AG04450 (cell line): ENCODE measurements around the gene STRAP. TPM values are rescaled to one million over a fixed set of nuclear protein-coding genes. Genes with fewer than 3 reads are reported as not detected.

Source experiments
- CTCF ChIA-PET: fragments of 300-600, 350-600 bp; formaldehyde crosslinking; extraction: SDS; loops from one replicate; lab custom pipeline; 2022; ENCODE audit warnings: antibody characterized with exemption, inconsistent platforms; lab: Charles Lee
- POLR2A ChIA-PET: fragments of 350-600 bp; formaldehyde crosslinking; extraction: SDS; loops from one replicate; lab custom pipeline; 2021; ENCODE audit warnings: antibody characterized with exemption, inconsistent platforms; lab: Yijun Ruan, JAX
- DNase-seq: peaks from one replicate; pipeline ENCODE4 v3.0.0-alpha.2; 2011; ENCODE audit warnings: low read depth, low spot score
- H3K27ac ChIP-seq: one replicate; pipeline ENCODE4 v1.5.1; 2012; ENCODE audit warnings: low read depth, low read length, control low read depth
- H3K27me3 ChIP-seq: one replicate; pipeline ENCODE4 v1.6.0; 2012; ENCODE audit warnings: low read length; ENCODE audit not compliant: control insufficient read depth, insufficient read depth
- H3K4me3 ChIP-seq: 2 replicates; pipeline ENCODE4 v1.5.1; 2011; ENCODE audit warnings: mild to moderate bottlenecking, low read depth, low read length, control low read depth
- H3K9me3 ChIP-seq: 2 replicates; pipeline ENCODE4 v1.5.1; 2012; ENCODE audit warnings: low read length; ENCODE audit not compliant: control insufficient read depth, insufficient read depth
- polyA plus RNA-seq: library from polyadenylated mRNA; depleted of rRNA; stranded (reverse); fragments of >200 nt; gene quantifications from 2 replicates; pipeline ENCODE4 v1.2.3, GENCODE V29; 2011
- TF ChIP-seq, protein P1 (sequence below): IDR thresholded peaks from 2 replicates; pipeline ENCODE4 v1.5.1; 2011; ENCODE audit warnings: low read depth, low read length, control low read depth, inconsistent platforms

Gene STRAP
- polyA plus RNA-seq, 1 experiment: 180 TPM

DNA sequence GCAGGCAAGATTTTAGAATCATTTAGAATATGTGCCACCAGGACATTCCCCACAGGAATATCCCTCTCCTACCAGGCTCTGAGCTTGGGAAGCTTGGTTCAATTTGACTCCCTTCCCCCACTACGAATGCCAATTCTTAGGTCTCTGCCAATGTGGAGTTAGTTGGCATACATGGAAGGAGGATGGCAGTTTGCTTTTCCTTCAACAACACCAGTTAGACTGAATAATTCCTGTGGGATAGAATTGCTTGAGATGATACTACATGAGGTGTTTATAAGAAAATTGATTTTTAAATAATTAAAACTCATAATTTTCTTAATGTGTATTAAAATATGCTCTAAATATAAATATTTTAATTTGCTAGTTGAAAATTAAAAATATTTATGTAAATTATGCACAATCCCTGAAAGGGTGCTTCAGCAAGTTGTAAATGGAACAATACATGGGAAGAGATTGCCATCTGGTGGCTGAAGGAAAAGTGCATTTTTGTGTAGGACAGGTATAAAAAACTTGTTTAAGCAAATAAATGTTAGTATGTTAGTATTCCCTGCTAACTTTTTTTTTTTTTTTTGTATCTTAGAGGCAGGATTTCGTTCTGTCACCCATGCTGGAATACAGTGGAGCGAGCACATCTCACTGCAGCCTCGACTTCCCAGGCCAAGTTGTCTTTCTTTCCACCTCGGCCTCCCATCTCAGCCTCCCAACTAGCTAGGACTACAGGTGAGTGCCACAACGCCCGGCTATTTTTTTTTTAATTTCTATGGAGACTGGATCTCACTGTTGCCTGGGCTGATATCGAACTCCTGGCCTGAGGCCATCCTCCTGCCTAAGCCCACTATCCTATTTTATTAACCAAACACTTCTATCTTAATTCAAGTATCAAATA is 25.8 kb upstream of the STRAP start:
- ChIA-PET POLR2A (no interaction called here), CTCF (interaction anchor here (0.7 to 6.0 kb wide), 19 partner anchors 9 to 773 kb away, joined by 3 to 157 read pairs (median 5); no protein-coding TSS in a partner anchor)
- H3K27ac ChIP-seq: no peak overlapping the region
- H3K9me3 ChIP-seq: no peaks in the 10 kb centered on the region
- TF ChIP-seq, protein P1, sequence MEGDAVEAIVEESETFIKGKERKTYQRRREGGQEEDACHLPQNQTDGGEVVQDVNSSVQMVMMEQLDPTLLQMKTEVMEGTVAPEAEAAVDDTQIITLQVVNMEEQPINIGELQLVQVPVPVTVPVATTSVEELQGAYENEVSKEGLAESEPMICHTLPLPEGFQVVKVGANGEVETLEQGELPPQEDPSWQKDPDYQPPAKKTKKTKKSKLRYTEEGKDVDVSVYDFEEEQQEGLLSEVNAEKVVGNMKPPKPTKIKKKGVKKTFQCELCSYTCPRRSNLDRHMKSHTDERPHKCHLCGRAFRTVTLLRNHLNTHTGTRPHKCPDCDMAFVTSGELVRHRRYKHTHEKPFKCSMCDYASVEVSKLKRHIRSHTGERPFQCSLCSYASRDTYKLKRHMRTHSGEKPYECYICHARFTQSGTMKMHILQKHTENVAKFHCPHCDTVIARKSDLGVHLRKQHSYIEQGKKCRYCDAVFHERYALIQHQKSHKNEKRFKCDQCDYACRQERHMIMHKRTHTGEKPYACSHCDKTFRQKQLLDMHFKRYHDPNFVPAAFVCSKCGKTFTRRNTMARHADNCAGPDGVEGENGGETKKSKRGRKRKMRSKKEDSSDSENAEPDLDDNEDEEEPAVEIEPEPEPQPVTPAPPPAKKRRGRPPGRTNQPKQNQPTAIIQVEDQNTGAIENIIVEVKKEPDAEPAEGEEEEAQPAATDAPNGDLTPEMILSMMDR: peak; percentile 77
- H3K4me3 ChIP-seq: no peak overlapping the region
- H3K27me3 ChIP-seq: no peaks in the 10 kb centered on the region
- DNase-seq: no peak

DNA sequence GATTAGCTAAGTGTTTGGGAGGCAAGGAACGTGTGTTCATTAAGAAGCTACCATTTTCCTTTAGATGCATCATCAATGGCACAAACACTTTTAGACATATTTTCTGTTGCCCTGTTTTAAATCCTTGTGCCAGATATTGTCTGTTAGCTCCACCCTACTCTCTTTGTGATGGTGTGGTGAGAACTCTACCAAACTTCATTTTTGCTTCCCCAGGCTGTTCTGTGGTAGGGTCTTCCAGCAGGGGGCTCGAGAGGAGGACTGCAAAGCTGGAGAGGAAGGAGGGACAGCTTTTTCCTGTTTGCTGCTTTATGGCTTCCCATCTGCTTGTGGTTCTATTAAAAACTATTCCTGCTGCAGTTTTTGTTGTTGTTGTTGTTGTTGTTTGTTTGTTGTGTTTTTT is 23.8 kb upstream of the STRAP start:
- DNase-seq: no peak
- Histone ChIP-seq H3K4me3 (no peak overlapping the region), H3K27me3 (no peaks in the 10 kb centered on the region), H3K27ac (no peak overlapping the region), H3K9me3 (no peaks in the 10 kb centered on the region)
- ChIA-PET POLR2A (no interaction called here), CTCF (interaction anchor here (0.6 to 6.0 kb wide), 14 partner anchors 11 to 637 kb away, joined by 3 to 157 read pairs (median 4); partner anchors contain the start of gene RERG)
- TF ChIP-seq, protein P1: no peak

DNA sequence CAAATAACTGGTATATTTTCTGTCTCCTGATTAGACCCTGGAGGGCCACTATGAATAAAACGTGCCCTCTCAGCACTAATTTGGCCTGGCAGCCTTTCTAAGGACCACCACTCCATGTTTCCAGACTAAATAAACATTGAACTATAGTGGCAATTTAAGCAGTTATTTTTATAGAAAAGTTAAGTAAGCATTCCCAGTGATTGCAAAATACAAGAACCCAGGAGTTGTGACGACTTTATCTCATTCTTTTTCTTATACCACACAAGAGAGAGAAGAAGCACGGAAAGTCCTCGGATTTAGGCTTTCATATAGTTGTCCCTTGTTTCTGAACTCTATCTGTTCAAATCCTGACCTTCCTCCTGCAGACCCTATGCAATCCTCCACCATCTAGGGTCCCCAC is 23.1 kb upstream of the STRAP start:
- H3K4me3 ChIP-seq: no peak overlapping the region
- no peak for DNase-seq
- TF ChIP-seq, protein P1: no peak
- no peak overlapping the region for H3K27ac ChIP-seq
- no peaks in the 10 kb centered on the region for H3K9me3 ChIP-seq
- no peaks in the 10 kb centered on the region for H3K27me3 ChIP-seq
- CTCF ChIA-PET: interaction anchor here (0.7 to 6.0 kb wide), 6 partner anchors 267 to 581 kb away, joined by 3 to 157 read pairs (median 34); no protein-coding TSS in a partner anchor
- POLR2A ChIA-PET: no interaction called here

DNA sequence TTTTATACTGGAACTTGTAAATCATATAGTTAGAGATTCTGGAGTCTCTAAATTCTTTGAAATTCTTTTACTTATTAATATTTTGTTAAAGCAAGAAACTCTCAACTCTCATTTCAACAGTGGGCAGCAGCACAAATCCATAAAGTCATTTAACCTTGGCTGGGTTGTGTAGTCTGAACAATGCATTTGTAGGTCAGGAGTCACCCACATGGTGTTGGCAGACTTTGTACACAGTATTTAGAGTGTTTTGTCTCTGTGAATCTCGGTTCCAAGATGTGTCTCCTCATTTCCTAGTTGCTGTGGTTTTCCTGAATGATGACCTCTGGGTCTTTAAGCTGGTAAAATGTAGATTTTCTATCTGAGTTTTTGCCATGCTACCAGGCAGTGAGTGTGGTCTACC is 20.8 kb upstream of the STRAP start:
- Histone ChIP-seq H3K27ac (no peak overlapping the region), H3K9me3 (no peaks in the 10 kb centered on the region), H3K4me3 (no peak overlapping the region), H3K27me3 (no peaks in the 10 kb centered on the region)
- CTCF ChIA-PET: interaction anchor here (1.0 to 1.9 kb wide), 3 partner anchors 271 to 329 kb away, joined by 3 to 9 read pairs (median 4); no protein-coding TSS in a partner anchor
- TF ChIP-seq, protein P1: no peak
- no peak for DNase-seq
- POLR2A ChIA-PET: no interaction called here

DNA sequence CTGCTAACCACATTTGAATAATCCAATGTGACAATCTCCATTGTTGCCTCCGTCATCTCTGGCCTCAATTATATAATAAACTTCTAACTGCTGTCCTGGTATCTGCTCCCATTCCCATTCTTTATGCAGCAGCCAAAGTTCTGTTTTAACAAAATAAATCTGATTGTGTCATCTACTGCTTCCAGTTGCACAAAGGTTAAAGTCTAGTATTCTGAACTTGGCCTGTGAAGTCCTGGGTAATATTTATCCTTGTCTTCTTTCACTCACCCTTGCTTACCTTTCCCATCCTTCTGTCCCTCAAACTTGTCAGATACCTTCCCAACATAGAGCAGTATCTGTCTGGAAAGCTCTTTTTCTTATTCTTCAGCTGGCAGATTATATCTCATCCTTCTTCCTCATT is 19.3 kb upstream of the STRAP start:
- Histone ChIP-seq H3K27ac (no peak overlapping the region), H3K9me3 (no peaks in the 10 kb centered on the region), H3K4me3 (no peak overlapping the region), H3K27me3 (no peaks in the 10 kb centered on the region)
- TF ChIP-seq, protein P1: no peak
- ChIA-PET CTCF (interaction anchor here (1.0 to 1.4 kb wide), 2 partner anchors 273 to 278 kb away, joined by 8 to 9 read pairs; no protein-coding TSS in a partner anchor), POLR2A (no interaction called here)
- no peak for DNase-seq
